Uterus (tissue), 4 donors: Measurements from ENCODE around the gene TLE4. TPM values are rescaled to one million over a fixed set of nuclear protein-coding genes. Genes with fewer than 3 reads are reported as not detected.

ENCODE experiments used
- DNase-seq, 2 donors: peaks; one replicate each; pipeline ENCODE4 v3.0.0-alpha.2; 2019 to 2020
- H3K27ac ChIP-seq, 2 donors: fragments of 200-600 bp; sonication (generic); 1 replicate in 1 of 2; 2 replicates in 1 of 2; pipeline ENCODE4 v1.5.1; 2016 to 2018
- H3K27me3 ChIP-seq, 2 donors: fragments of 200-600 bp; sonication (generic); one replicate each; pipeline ENCODE4 v1.5.1; 2018 to 2019; ENCODE audit warnings: control low read depth in 1 of 2
- H3K36me3 ChIP-seq, 2 donors: fragments of 200-600 bp; sonication (generic); one replicate each; pipeline ENCODE4 v1.5.1; 2019; ENCODE audit warnings: control low read depth in 1 of 2
- H3K4me1 ChIP-seq, 2 donors: fragments of 200-600 bp; sonication (generic); one replicate each; pipeline ENCODE4 v1.5.1; 2018 to 2019; ENCODE audit warnings: control low read depth in 1 of 2
- H3K4me3 ChIP-seq, 2 donors: fragments of 200-600 bp; sonication (generic); 1 replicate in 1 of 2; 2 replicates in 1 of 2; pipeline ENCODE4 v1.5.1; 2018 to 2019; ENCODE audit warnings: mild to moderate bottlenecking in 1 of 2
- H3K9me3 ChIP-seq, 2 donors: fragments of 200-600 bp; sonication (generic); one replicate each; pipeline ENCODE4 v1.5.1; 2019; ENCODE audit warnings: control low read depth in 1 of 2
- CTCF ChIP-seq, 4 experiments: fragments of 200-600 bp in 2 of 4; fragments of 450-650 bp in 2 of 4; sonication (generic) in 2 of 4; IDR thresholded peaks; one replicate each; pipeline ENCODE4 v1.5.1; 2016 to 2019; ENCODE audit warnings: antibody characterized with exemption in 4 of 4, mild to moderate bottlenecking in 2 of 4, moderate library complexity in 1 of 4
- POLR2A ChIP-seq, 2 donors: fragments of 450-650 bp; IDR thresholded peaks; one replicate each; pipeline ENCODE4 v1.6.1; 2016; ENCODE audit warnings: antibody characterized with exemption in 2 of 2, mild to moderate bottlenecking in 1 of 2, moderate library complexity in 1 of 2
- intact Hi-C: fragments of 100-400 bp; cut with DNase I; formaldehyde crosslinking; loops from one replicate; pipeline ENCODE4 v1.15.1; 2023; ENCODE audit warnings: low total_unique reads
- total RNA-seq, 4 donors: library from RNA; depleted of rRNA in 3 of 4; stranded (reverse); fragments of >200 nt in 3 of 4; gene quantifications; one replicate each; pipeline versions ENCODE4 v1.1.0 to v1.2.4, GENCODE V29; 2014 to 2023
- donor health status: DM: yes; HTN: yes; CAD: no.

Gene TLE4
- total RNA-seq, 4 donors from 2014 or later: 21.1 to 134 (median 35.1) TPM

GRCh38 chr9:79555474-79556089 lies 16.2 kb upstream of the TLE4 start:
- Histone ChIP-seq H3K27me3 (no peaks in the 10 kb centered on the region), H3K4me3 (no peak overlapping the region), H3K9me3 (no peaks in the 10 kb centered on the region), H3K27ac (no peak overlapping the region), H3K4me1 (no peaks in the 10 kb centered on the region), H3K36me3 (no peaks in the 10 kb centered on the region)
- intact Hi-C loops: no loop called here
- TF ChIP-seq POLR2A (IDR thresholded peaks at IDR 0.05) (no peak), CTCF (IDR thresholded peaks at IDR 0.05) (no peak)
- no peak for DNase-seq

GRCh38 chr9:79559495-79560181 lies 12.1 kb upstream of the TLE4 start:
- DNase-seq: no peak
- H3K27ac ChIP-seq: no peak overlapping the region
- TF ChIP-seq POLR2A (IDR thresholded peaks at IDR 0.05) (no peak), CTCF (IDR thresholded peaks at IDR 0.05) (no peak)
- intact Hi-C loops: no loop called here
- H3K4me1 ChIP-seq: no peaks in the 10 kb centered on the region
- H3K36me3 ChIP-seq: no peaks in the 10 kb centered on the region
- no peak overlapping the region for H3K4me3 ChIP-seq
- no peaks in the 10 kb centered on the region for H3K27me3 ChIP-seq
- no peaks in the 10 kb centered on the region for H3K9me3 ChIP-seq

GRCh38 chr9:79562749-79563386 lies 8.9 kb upstream of the TLE4 start:
- no peaks in the 10 kb centered on the region for H3K27me3 ChIP-seq
- intact Hi-C loops: no loop called here
- H3K4me1 ChIP-seq: no peaks in the 10 kb centered on the region
- DNase-seq: no peak
- H3K36me3 ChIP-seq: no peaks in the 10 kb centered on the region
- no peak overlapping the region for H3K27ac ChIP-seq
- no peaks in the 10 kb centered on the region for H3K9me3 ChIP-seq
- TF ChIP-seq CTCF (IDR thresholded peaks at IDR 0.05): no peak
- no peak for TF ChIP-seq POLR2A (IDR thresholded peaks at IDR 0.05)
- H3K4me3 ChIP-seq: no peak overlapping the region

- Histone ChIP-seq H3K36me3 (no peaks in the 10 kb centered on the region), H3K4me1 (no peaks in the 10 kb centered on the region), H3K9me3 (no peaks in the 10 kb centered on the region), H3K27me3 (no peaks in the 10 kb centered on the region), H3K27ac (no peak overlapping the region), H3K4me3 (no peak overlapping the region)
- TF ChIP-seq POLR2A (IDR thresholded peaks at IDR 0.05): no peak
- TF ChIP-seq CTCF (IDR thresholded peaks at IDR 0.05): no peak
- no peak for DNase-seq
- intact Hi-C loops: no loop called here
Measured at GRCh38 chr9:79564105-79564504, 7.7 kb upstream of the TLE4 start.

GRCh38 chr9:79565245-79565644 lies 6.5 kb upstream of the TLE4 start:
- Histone ChIP-seq H3K27ac (no peak overlapping the region), H3K36me3 (no peaks in the 10 kb centered on the region), H3K9me3 (no peaks in the 10 kb centered on the region), H3K4me3 (no peak overlapping the region), H3K27me3 (no peaks in the 10 kb centered on the region), H3K4me1 (no peaks in the 10 kb centered on the region)
- intact Hi-C loops: no loop called here
- DNase-seq: no peak
- TF ChIP-seq CTCF (IDR thresholded peaks at IDR 0.05) (no peak), POLR2A (IDR thresholded peaks at IDR 0.05) (no peak)
